ENCODE measurements around the gene IRGQ.

DNA sequence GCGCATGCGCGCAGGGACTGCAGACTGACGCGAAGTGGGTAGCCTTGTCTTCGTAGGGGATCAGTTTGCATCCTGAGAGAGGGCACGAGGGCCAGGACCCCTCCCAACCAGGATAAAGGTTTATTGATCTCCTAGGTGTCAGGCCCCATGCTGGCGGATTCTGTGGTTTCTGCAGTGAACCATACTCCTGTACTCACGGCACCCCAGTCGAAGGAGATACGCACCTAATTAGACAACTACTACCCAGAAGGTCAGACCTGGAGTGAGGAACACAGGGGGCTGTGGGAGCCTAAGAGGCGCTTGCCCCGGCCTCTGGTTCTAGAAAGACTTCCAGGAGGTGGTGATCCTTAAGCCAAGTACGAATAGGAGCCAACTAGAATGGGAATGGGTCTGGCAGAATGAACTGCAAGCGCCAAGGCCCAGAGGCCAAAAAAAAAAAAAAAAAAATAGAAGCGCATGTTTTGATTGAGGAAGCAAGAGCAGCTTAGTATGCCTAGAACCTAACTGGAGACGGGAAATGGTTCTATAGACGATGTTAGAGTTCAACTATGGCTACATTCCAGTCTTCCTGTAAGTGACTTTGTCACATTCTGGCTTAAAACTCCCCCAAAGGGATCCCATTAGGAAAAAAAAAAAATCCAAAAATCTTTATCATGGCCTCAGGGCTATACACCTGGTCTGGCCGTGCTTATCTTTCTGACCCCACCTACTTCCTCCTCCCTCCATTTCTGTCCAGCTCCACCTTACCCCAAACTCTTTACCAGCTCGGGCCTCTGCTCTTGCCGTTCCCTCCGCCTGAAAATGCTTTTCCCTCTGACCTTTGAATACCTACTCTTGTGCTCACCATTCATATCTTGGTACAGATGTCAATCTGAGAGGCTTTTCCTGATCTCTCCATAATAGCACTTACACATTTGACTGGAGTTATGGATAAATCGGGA is 24.4 kb upstream of the IRGQ start:
- no peak for TF ChIP-seq POLR2A (IDR thresholded peaks at IDR 0.05; ENCODE audit: low read depth, low read length)
- no peak for TF ChIP-seq POLR2AphosphoS5 (IDR thresholded peaks at IDR 0.05; ENCODE audit: low read depth, low read length)
- no peak for TF ChIP-seq TAF1 (IDR thresholded peaks at IDR 0.05; ENCODE audit: low read depth, low read length)
- no peak for TF ChIP-seq PAX5 (IDR thresholded peaks at IDR 0.05; ENCODE audit: insufficient read depth, low read length, severe bottlenecking)

All from GM12891 (cell line).